ENCODE data around the gene FSCN2.

FSCN2 gene

GRCh38 chr17:81569986-81570514 lies 41.9 kb downstream of the FSCN2 start:
- no peaks in the 10 kb centered on the region for H3K36me3 ChIP-seq (ENCODE audit: control insufficient read depth, insufficient read depth, low read length)
- peaks cover 8% of the 10 kb centered on the region for H3K79me2 ChIP-seq

GRCh38 chr17:81570964-81571363 lies 42.8 kb downstream of the FSCN2 start:
- H3K9me3 ChIP-seq (ENCODE audit: control insufficient read depth, low read length), result no peaks in the 10 kb centered on the region
- no peaks in the 10 kb centered on the region for H3K36me3 ChIP-seq (ENCODE audit: control insufficient read depth, insufficient read depth, low read length)
- no peak overlapping the region for H3K27ac ChIP-seq
- H3K27me3 ChIP-seq (ENCODE audit: control insufficient read depth, insufficient read depth, low read length), result no peaks in the 10 kb centered on the region
- H3K4me3 ChIP-seq (ENCODE audit: low read depth, low read length), result no peak overlapping the region
- TF ChIP-seq CTCF (IDR thresholded peaks at IDR 0.05), result no peak
- H3K4me1 ChIP-seq, result peaks cover 5% of the 10 kb centered on the region
- H3K79me2 ChIP-seq, result peaks cover 10% of the 10 kb centered on the region
- no peak overlapping the region for H3K9ac ChIP-seq
- H2AFZ ChIP-seq, result no peak overlapping the region
- no peak overlapping the region for H3K4me2 ChIP-seq (ENCODE audit: low read length)

More at GRCh38 chr17:81569986-81570514, 41.9 kb downstream of the FSCN2 start:
- no peak for TF ChIP-seq CTCF (IDR thresholded peaks at IDR 0.05)
- H3K4me3 ChIP-seq (ENCODE audit: low read depth, low read length), result no peak overlapping the region
- H3K4me1 ChIP-seq, result peaks cover 5% of the 10 kb centered on the region
- no peak overlapping the region for H3K4me2 ChIP-seq (ENCODE audit: low read length)
- no peak overlapping the region for H3K27ac ChIP-seq
- no peaks in the 10 kb centered on the region for H3K9me3 ChIP-seq (ENCODE audit: control insufficient read depth, low read length)
- H2AFZ ChIP-seq, result no peak overlapping the region
- no peak overlapping the region for H3K9ac ChIP-seq
- H3K27me3 ChIP-seq (ENCODE audit: control insufficient read depth, insufficient read depth, low read length), result no peaks in the 10 kb centered on the region

GRCh38 chr17:81572563-81573168 lies 44.5 kb downstream of the FSCN2 start:
- TF ChIP-seq CTCF (IDR thresholded peaks at IDR 0.05), result no peak
- Histone ChIP-seq H3K36me3 (ENCODE audit: control insufficient read depth, insufficient read depth, low read length) (no peaks in the 10 kb centered on the region), H3K9ac (no peak overlapping the region)

GRCh38 chr17:81573794-81574642 lies 45.8 kb downstream of the FSCN2 start:
- Histone ChIP-seq H3K9ac (no peak overlapping the region), H3K4me3 (ENCODE audit: low read depth, low read length) (no peak overlapping the region), H3K36me3 (ENCODE audit: control insufficient read depth, insufficient read depth, low read length) (no peaks in the 10 kb centered on the region), H2AFZ (no peak overlapping the region), H3K4me2 (ENCODE audit: low read length) (no peak overlapping the region), H3K27me3 (ENCODE audit: control insufficient read depth, insufficient read depth, low read length) (no peaks in the 10 kb centered on the region), H3K79me2 (peaks cover 23% of the 10 kb centered on the region), H3K9me3 (ENCODE audit: control insufficient read depth, low read length) (no peaks in the 10 kb centered on the region), H3K27ac (no peak overlapping the region), H3K4me1 (no peaks in the 10 kb centered on the region)
- TF ChIP-seq CTCF (IDR thresholded peaks at IDR 0.05), result no peak

More at GRCh38 chr17:81572563-81573168, 44.5 kb downstream of the FSCN2 start:
- H3K4me3 ChIP-seq (ENCODE audit: low read depth, low read length), result no peak overlapping the region
- no peak overlapping the region for H2AFZ ChIP-seq
- no peaks in the 10 kb centered on the region for H3K27me3 ChIP-seq (ENCODE audit: control insufficient read depth, insufficient read depth, low read length)
- H3K4me2 ChIP-seq (ENCODE audit: low read length), result no peak overlapping the region
- H3K4me1 ChIP-seq, result no peaks in the 10 kb centered on the region
- peaks cover 14% of the 10 kb centered on the region for H3K79me2 ChIP-seq
- H3K9me3 ChIP-seq (ENCODE audit: control insufficient read depth, low read length), result no peaks in the 10 kb centered on the region
- H3K27ac ChIP-seq, result no peak overlapping the region

Data from parathyroid adenoma (tissue), 2 donors.